WTC11 (cell line): Measurements from ENCODE around the gene RTL1. TPM values are rescaled to one million over a fixed set of nuclear protein-coding genes. Genes with fewer than 3 reads are reported as not detected.

Experiments
- ATAC-seq: fragments of 200-7000 bp; cut with Tn5 transposase; 2 replicates; pipeline ENCODE4 v1.10.0; 2021; ENCODE audit warnings: mild to moderate bottlenecking, moderate library complexity
- CTCF ChIA-PET: fragments of 300-600 bp; sonication (Branson Sonifier 250); formaldehyde crosslinking; loops from one replicate; lab custom pipeline; 2021; ENCODE audit warnings: antibody characterized with exemption; lab: Charles Lee
- POLR2A ChIA-PET: fragments of 350-600 bp; sonication (Branson Sonifier 250); formaldehyde crosslinking; loops from one replicate; lab custom pipeline; 2021; ENCODE audit warnings: antibody characterized with exemption; lab: Charles Lee
- DNase-seq: peaks from one replicate; pipeline ENCODE4 v3.0.0; 2021; ENCODE audit warnings: low spot score
- H3K27ac Mint-ChIP-seq: 2 replicates; pipeline ENCODE4 v1.8.0; 2021; ENCODE audit warnings: mixed read lengths
- H3K27me3 Mint-ChIP-seq: 2 replicates; pipeline ENCODE4 v1.8.0; 2021; ENCODE audit warnings: low read depth, mild to moderate bottlenecking, moderate library complexity, mixed read lengths
- H3K36me3 Mint-ChIP-seq: 2 replicates; pipeline ENCODE4 v1.8.0; 2021; ENCODE audit warnings: mixed read lengths
- H3K4me1 Mint-ChIP-seq: 2 replicates; pipeline ENCODE4 v1.8.0; 2022; ENCODE audit warnings: mixed read lengths
- H3K4me3 Mint-ChIP-seq: 2 replicates; pipeline ENCODE4 v1.8.0; 2021; ENCODE audit warnings: mild to moderate bottlenecking, moderate library complexity, mixed read lengths
- H3K9me3 Mint-ChIP-seq: 2 replicates; pipeline ENCODE4 v1.8.0; 2021; ENCODE audit warnings: mixed read lengths
- ESRRA ChIP-seq: sonication (generic); formaldehyde crosslinking; IDR thresholded peaks from 2 replicates; pipeline ENCODE4 v1.8.1; 2022; ENCODE audit warnings: mild to moderate bottlenecking, missing genetic modification reagents, borderline replicate concordance
- FOXJ3 ChIP-seq: sonication (generic); formaldehyde crosslinking; IDR thresholded peaks from 2 replicates; pipeline ENCODE4 v1.9.0; 2021; ENCODE audit warnings: missing genetic modification reagents, mild to moderate bottlenecking, borderline replicate concordance
- FOXK1 ChIP-seq: sonication (generic); formaldehyde crosslinking; IDR thresholded peaks from 2 replicates; pipeline ENCODE4 v1.8.0; 2022; ENCODE audit warnings: mild to moderate bottlenecking, moderate library complexity, missing genetic modification reagents
- HMGA2 ChIP-seq: fragments of 250-450 bp; sonication (Bioruptor Pico); IDR thresholded peaks from 2 replicates; pipeline ENCODE4 v1.4.0; 2021; ENCODE audit warnings: mild to moderate bottlenecking, moderate library complexity
- IRF2 ChIP-seq: sonication (generic); formaldehyde crosslinking; IDR thresholded peaks from 2 replicates; pipeline ENCODE4 v1.8.0; 2022; ENCODE audit warnings: low read depth, missing genetic modification reagents, borderline replicate concordance
- MYBL2 ChIP-seq: sonication (generic); formaldehyde crosslinking; IDR thresholded peaks from 2 replicates; pipeline ENCODE4 v1.8.1; 2023; ENCODE audit warnings: mild to moderate bottlenecking, moderate library complexity, missing genetic modification reagents
- NFE2L1 ChIP-seq: sonication (generic); formaldehyde crosslinking; IDR thresholded peaks from 2 replicates; pipeline ENCODE4 v1.8.1; 2023; ENCODE audit warnings: missing genetic modification reagents
- NR2C2 ChIP-seq: sonication (generic); formaldehyde crosslinking; IDR thresholded peaks from 2 replicates; pipeline ENCODE4 v1.8.0; 2022; ENCODE audit warnings: mild to moderate bottlenecking, missing genetic modification reagents
- SOX15 ChIP-seq: fragments of 250-450 bp; sonication (Bioruptor Pico); IDR thresholded peaks from 2 replicates; pipeline ENCODE4 v1.9.0; 2021; ENCODE audit warnings: mild to moderate bottlenecking
- TEAD1 ChIP-seq: sonication (generic); formaldehyde crosslinking; IDR thresholded peaks from 2 replicates; pipeline ENCODE4 v1.8.0; 2022; ENCODE audit warnings: mild to moderate bottlenecking, missing genetic modification reagents
- ZNF416 ChIP-seq: fragments of 250-450 bp; sonication (Bioruptor Pico); IDR thresholded peaks from 2 replicates; pipeline ENCODE4 v1.9.0; 2021; ENCODE audit warnings: mild to moderate bottlenecking, inconsistent platforms
- ZNF671 ChIP-seq: fragments of 250-450 bp; sonication (Bioruptor Pico); IDR thresholded peaks from 2 replicates; pipeline ENCODE4 v1.8.0; 2021; ENCODE audit warnings: mild to moderate bottlenecking
- total RNA-seq: library from RNA; stranded (reverse); gene quantifications from 3 replicates; pipeline ENCODE4 v1.2.3, GENCODE V29; 2021
- TF ChIP-seq, protein P1 (sequence below): sonication (generic); formaldehyde crosslinking; IDR thresholded peaks from 2 replicates; pipeline ENCODE4 v1.8.1; 2022; ENCODE audit warnings: mild to moderate bottlenecking, missing genetic modification reagents, moderate library complexity, borderline replicate concordance
- TF ChIP-seq, protein P2 (sequence below): sonication (generic); formaldehyde crosslinking; IDR thresholded peaks from 2 replicates; pipeline ENCODE4 v1.8.1; 2023; ENCODE audit warnings: mild to moderate bottlenecking, missing genetic modification reagents, moderate library complexity
- TF ChIP-seq, protein P3 (sequence below): fragments of 250-450 bp; sonication (Bioruptor Pico); IDR thresholded peaks from 2 replicates; pipeline ENCODE4 v1.9.0; 2021; ENCODE audit warnings: mild to moderate bottlenecking
- TF ChIP-seq, protein P4 (sequence below): fragments of 250-450 bp; sonication (Bioruptor Pico); IDR thresholded peaks from 2 replicates; pipeline ENCODE4 v2.1.2; 2022; ENCODE audit warnings: mild to moderate bottlenecking, moderate library complexity
- TF ChIP-seq, protein P5 (sequence below): fragments of 250-450 bp; sonication (Bioruptor Pico); IDR thresholded peaks from 2 replicates; pipeline ENCODE4 v1.9.0; 2021; ENCODE audit warnings: moderate library complexity, mild to moderate bottlenecking, inconsistent platforms, borderline replicate concordance
- TF ChIP-seq, protein P6 (sequence below): fragments of 200-600 bp; IDR thresholded peaks from 2 replicates; pipeline ENCODE4 v1.8.0; 2022; ENCODE audit warnings: antibody characterized with exemption
- TF ChIP-seq, protein P7 (sequence below): fragments of 250-450 bp; sonication (Bioruptor Pico); IDR thresholded peaks from 2 replicates; pipeline ENCODE4 v1.9.0; 2021; ENCODE audit warnings: mild to moderate bottlenecking, borderline replicate concordance
- TF ChIP-seq, protein P8 (sequence below): sonication (generic); formaldehyde crosslinking; conservative IDR thresholded peaks from 2 replicates; pipeline ENCODE4 v1.8.1; 2022; ENCODE audit warnings: mild to moderate bottlenecking, missing genetic modification reagents

Gene RTL1
- total RNA-seq, 1 experiment from 2014 or later: 0.07 TPM

DNA sequence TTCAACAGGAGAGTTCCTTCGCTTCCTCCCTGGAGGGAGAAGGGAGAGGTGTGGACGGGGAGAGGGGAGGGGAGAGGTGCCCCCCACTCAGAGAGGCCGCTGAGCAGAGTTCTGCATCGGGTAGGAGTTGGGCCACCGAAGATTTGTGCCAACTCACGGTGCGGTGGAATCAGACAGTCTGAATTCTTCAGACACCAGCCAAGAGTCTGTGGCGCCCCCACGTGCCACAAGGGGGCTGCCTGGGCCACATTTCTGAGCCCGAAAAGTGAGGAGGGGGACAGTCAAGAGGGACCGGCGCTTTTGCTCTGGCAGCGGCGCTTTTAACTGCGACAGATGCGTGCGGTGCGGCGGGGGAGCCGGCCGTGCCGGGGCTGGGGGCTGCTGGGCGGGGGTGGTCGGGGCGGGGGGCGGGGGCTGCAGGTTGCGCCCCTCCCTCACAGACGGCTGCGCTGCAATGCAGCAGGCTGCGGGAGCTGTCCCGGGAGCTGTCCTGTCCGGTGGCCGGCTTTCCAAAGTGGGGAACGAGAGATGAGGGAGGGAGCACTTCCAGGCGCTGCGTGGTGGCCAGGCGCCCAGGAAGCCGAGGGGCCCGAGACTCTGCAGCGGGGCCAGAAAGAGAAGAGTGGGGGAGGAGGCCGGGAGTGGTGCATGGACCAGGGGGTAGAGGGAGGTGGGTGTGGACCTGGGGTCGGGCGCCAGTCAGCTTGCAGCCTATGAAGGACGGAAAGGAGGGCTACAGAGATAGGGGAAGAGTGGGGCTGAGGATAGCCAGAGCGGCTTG, 975 bp upstream of the RTL1 start:
- Mint-ChIP-seq H3K27ac (no peak overlapping the region), H3K4me1 (peaks cover 38% of the 10 kb centered on the region), H3K36me3 (peaks cover 36% of the 10 kb centered on the region), H3K27me3 (peaks cover 58% of the 10 kb centered on the region), H3K9me3 (0 out of 2 replicates have a peak, but pooled peaks cover 7% of the 10 kb centered on the region), H3K4me3 (peak overlapping the region; percentile 76)
- DNase-seq (peak; percentile 75), ATAC-seq (peak; percentile 28)
- ChIA-PET POLR2A (interaction anchor here (1.0 kb wide), 1 partner anchor 90 kb away, joined by 3 read pairs; no protein-coding TSS in a partner anchor), CTCF (interaction anchor here (0.7 to 1.6 kb wide), 10 partner anchors 49 to 761 kb away, joined by 3 to 6 read pairs (median 3); no protein-coding TSS in a partner anchor)
- TF ChIP-seq FOXJ3 (CRISPR knock-in tag) (no peak), NR2C2 (CRISPR knock-in tag) (no peak), MYBL2 (CRISPR knock-in tag) (no peak), ZNF416 (CRISPR knock-in tag) (no peak), NFE2L1 (CRISPR knock-in tag) (no peak), IRF2 (CRISPR knock-in tag) (no peak), ESRRA (CRISPR knock-in tag) (no peak), FOXK1 (CRISPR knock-in tag) (no peak), SOX15 (no peak), TEAD1 (CRISPR knock-in tag) (no peak), ZNF671 (CRISPR knock-in tag) (no peak), HMGA2 (no peak)
- TF ChIP-seq, protein P1, sequence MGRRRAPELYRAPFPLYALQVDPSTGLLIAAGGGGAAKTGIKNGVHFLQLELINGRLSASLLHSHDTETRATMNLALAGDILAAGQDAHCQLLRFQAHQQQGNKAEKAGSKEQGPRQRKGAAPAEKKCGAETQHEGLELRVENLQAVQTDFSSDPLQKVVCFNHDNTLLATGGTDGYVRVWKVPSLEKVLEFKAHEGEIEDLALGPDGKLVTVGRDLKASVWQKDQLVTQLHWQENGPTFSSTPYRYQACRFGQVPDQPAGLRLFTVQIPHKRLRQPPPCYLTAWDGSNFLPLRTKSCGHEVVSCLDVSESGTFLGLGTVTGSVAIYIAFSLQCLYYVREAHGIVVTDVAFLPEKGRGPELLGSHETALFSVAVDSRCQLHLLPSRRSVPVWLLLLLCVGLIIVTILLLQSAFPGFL: no peak
- TF ChIP-seq, protein P2, sequence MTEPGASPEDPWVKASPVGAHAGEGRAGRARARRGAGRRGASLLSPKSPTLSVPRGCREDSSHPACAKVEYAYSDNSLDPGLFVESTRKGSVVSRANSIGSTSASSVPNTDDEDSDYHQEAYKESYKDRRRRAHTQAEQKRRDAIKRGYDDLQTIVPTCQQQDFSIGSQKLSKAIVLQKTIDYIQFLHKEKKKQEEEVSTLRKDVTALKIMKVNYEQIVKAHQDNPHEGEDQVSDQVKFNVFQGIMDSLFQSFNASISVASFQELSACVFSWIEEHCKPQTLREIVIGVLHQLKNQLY: no peak
- TF ChIP-seq, protein P3, sequence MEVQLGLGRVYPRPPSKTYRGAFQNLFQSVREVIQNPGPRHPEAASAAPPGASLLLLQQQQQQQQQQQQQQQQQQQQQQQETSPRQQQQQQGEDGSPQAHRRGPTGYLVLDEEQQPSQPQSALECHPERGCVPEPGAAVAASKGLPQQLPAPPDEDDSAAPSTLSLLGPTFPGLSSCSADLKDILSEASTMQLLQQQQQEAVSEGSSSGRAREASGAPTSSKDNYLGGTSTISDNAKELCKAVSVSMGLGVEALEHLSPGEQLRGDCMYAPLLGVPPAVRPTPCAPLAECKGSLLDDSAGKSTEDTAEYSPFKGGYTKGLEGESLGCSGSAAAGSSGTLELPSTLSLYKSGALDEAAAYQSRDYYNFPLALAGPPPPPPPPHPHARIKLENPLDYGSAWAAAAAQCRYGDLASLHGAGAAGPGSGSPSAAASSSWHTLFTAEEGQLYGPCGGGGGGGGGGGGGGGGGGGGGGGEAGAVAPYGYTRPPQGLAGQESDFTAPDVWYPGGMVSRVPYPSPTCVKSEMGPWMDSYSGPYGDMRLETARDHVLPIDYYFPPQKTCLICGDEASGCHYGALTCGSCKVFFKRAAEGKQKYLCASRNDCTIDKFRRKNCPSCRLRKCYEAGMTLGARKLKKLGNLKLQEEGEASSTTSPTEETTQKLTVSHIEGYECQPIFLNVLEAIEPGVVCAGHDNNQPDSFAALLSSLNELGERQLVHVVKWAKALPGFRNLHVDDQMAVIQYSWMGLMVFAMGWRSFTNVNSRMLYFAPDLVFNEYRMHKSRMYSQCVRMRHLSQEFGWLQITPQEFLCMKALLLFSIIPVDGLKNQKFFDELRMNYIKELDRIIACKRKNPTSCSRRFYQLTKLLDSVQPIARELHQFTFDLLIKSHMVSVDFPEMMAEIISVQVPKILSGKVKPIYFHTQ (CRISPR knock-in tag): no peak
- TF ChIP-seq, protein P4, sequence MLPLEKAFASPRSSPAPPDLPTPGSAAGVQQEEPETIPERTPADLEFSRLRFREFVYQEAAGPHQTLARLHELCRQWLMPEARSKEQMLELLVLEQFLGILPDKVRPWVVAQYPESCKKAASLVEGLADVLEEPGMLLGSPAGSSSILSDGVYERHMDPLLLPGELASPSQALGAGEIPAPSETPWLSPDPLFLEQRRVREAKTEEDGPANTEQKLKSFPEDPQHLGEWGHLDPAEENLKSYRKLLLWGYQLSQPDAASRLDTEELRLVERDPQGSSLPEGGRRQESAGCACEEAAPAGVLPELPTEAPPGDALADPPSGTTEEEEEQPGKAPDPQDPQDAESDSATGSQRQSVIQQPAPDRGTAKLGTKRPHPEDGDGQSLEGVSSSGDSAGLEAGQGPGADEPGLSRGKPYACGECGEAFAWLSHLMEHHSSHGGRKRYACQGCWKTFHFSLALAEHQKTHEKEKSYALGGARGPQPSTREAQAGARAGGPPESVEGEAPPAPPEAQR (CRISPR knock-in tag): no peak
- TF ChIP-seq, protein P5, sequence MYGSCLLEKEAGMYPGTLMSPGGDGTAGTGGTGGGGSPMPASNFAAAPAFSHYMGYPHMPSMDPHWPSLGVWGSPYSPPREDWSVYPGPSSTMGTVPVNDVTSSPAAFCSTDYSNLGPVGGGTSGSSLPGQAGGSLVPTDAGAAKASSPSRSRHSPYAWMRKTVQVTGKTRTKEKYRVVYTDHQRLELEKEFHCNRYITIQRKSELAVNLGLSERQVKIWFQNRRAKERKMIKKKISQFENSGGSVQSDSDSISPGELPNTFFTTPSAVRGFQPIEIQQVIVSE: no peak
- TF ChIP-seq, protein P6, sequence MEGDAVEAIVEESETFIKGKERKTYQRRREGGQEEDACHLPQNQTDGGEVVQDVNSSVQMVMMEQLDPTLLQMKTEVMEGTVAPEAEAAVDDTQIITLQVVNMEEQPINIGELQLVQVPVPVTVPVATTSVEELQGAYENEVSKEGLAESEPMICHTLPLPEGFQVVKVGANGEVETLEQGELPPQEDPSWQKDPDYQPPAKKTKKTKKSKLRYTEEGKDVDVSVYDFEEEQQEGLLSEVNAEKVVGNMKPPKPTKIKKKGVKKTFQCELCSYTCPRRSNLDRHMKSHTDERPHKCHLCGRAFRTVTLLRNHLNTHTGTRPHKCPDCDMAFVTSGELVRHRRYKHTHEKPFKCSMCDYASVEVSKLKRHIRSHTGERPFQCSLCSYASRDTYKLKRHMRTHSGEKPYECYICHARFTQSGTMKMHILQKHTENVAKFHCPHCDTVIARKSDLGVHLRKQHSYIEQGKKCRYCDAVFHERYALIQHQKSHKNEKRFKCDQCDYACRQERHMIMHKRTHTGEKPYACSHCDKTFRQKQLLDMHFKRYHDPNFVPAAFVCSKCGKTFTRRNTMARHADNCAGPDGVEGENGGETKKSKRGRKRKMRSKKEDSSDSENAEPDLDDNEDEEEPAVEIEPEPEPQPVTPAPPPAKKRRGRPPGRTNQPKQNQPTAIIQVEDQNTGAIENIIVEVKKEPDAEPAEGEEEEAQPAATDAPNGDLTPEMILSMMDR: no peak
- TF ChIP-seq, protein P7, sequence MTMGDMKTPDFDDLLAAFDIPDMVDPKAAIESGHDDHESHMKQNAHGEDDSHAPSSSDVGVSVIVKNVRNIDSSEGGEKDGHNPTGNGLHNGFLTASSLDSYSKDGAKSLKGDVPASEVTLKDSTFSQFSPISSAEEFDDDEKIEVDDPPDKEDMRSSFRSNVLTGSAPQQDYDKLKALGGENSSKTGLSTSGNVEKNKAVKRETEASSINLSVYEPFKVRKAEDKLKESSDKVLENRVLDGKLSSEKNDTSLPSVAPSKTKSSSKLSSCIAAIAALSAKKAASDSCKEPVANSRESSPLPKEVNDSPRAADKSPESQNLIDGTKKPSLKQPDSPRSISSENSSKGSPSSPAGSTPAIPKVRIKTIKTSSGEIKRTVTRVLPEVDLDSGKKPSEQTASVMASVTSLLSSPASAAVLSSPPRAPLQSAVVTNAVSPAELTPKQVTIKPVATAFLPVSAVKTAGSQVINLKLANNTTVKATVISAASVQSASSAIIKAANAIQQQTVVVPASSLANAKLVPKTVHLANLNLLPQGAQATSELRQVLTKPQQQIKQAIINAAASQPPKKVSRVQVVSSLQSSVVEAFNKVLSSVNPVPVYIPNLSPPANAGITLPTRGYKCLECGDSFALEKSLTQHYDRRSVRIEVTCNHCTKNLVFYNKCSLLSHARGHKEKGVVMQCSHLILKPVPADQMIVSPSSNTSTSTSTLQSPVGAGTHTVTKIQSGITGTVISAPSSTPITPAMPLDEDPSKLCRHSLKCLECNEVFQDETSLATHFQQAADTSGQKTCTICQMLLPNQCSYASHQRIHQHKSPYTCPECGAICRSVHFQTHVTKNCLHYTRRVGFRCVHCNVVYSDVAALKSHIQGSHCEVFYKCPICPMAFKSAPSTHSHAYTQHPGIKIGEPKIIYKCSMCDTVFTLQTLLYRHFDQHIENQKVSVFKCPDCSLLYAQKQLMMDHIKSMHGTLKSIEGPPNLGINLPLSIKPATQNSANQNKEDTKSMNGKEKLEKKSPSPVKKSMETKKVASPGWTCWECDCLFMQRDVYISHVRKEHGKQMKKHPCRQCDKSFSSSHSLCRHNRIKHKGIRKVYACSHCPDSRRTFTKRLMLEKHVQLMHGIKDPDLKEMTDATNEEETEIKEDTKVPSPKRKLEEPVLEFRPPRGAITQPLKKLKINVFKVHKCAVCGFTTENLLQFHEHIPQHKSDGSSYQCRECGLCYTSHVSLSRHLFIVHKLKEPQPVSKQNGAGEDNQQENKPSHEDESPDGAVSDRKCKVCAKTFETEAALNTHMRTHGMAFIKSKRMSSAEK (CRISPR knock-in tag): no peak
- TF ChIP-seq, protein P8, sequence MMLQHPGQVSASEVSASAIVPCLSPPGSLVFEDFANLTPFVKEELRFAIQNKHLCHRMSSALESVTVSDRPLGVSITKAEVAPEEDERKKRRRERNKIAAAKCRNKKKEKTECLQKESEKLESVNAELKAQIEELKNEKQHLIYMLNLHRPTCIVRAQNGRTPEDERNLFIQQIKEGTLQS (CRISPR knock-in tag): no peak
